SK-N-SH treated with all-trans-retinoic acid at 6 μM for 48 hours (cell line): ENCODE measurements around the gene OCRL.
"Not testable (repeated sequence)": the region's sequence is repeated elsewhere in the genome, so short reads cannot be mapped to it uniquely, and the experiment has no call there.

Source experiments
- ATAC-seq: fragments of 200-7000 bp; cut with Tn5 transposase; 3 replicates; pipeline ENCODE4 v1.9.1; 2020; ENCODE audit warnings: mild to moderate bottlenecking, moderate library complexity
- ARNTL ChIP-seq: fragments of 450-650 bp; formaldehyde crosslinking; IDR thresholded peaks from 2 replicates; pipeline ENCODE4 v1.5.0; 2020; ENCODE audit warnings: low read depth, mild to moderate bottlenecking, moderate library complexity, borderline replicate concordance
- BACH2 ChIP-seq: fragments of 250-450 bp; sonication (Bioruptor Pico); IDR thresholded peaks from 2 replicates; pipeline ENCODE4 v1.9.0; 2021; ENCODE audit warnings: mild to moderate bottlenecking, borderline replicate concordance
- CREB5 ChIP-seq: fragments of 250-450 bp; sonication (Bioruptor Pico); IDR thresholded peaks from 2 replicates; pipeline ENCODE4 v1.5.1; 2020; ENCODE audit warnings: low read depth, mild to moderate bottlenecking, moderate library complexity
- CSDC2 ChIP-seq: fragments of 250-450 bp; sonication (Bioruptor Pico); IDR thresholded peaks from 2 replicates; pipeline ENCODE4 v1.5.0; 2020; ENCODE audit warnings: mild to moderate bottlenecking, moderate library complexity
- ESRRG ChIP-seq: fragments of 250-450 bp; sonication (Bioruptor Pico); IDR thresholded peaks from 2 replicates; pipeline ENCODE4 v1.6.1; 2021; ENCODE audit warnings: mild to moderate bottlenecking
- ISL1 ChIP-seq: fragments of 250-450 bp; sonication (Bioruptor Pico); IDR thresholded peaks from 2 replicates; pipeline ENCODE4 v2.1.2; 2022; ENCODE audit warnings: mild to moderate bottlenecking, moderate library complexity
- OSR1 ChIP-seq: fragments of 250-450 bp; sonication (Bioruptor Pico); IDR thresholded peaks from 2 replicates; pipeline ENCODE4 v1.8.0; 2022; ENCODE audit warnings: moderate library complexity, mild to moderate bottlenecking, inconsistent platforms
- PATZ1 ChIP-seq: fragments of 250-450 bp; sonication (Bioruptor Pico); IDR thresholded peaks from 2 replicates; pipeline ENCODE4 v1.8.0; 2020; ENCODE audit warnings: mild to moderate bottlenecking, moderate library complexity, borderline replicate concordance
- POU6F1 ChIP-seq: fragments of 250-450 bp; sonication (Bioruptor Pico); IDR thresholded peaks from 2 replicates; pipeline ENCODE4 v1.8.0; 2021; ENCODE audit warnings: low read depth, mild to moderate bottlenecking, moderate library complexity, borderline replicate concordance
- PPARA ChIP-seq: fragments of 250-450 bp; sonication (Bioruptor Pico); IDR thresholded peaks from 2 replicates; pipeline ENCODE4 v1.5.0; 2020; ENCODE audit warnings: mild to moderate bottlenecking, borderline replicate concordance
- RARB ChIP-seq: fragments of 250-450 bp; sonication (Bioruptor Pico); IDR thresholded peaks from 2 replicates; pipeline ENCODE4 v1.8.0; 2021; ENCODE audit warnings: mild to moderate bottlenecking, moderate library complexity
- SNAI2 ChIP-seq: fragments of 250-450 bp; sonication (Bioruptor Pico); IDR thresholded peaks from 2 replicates; pipeline ENCODE4 v1.5.0; 2020; ENCODE audit warnings: mild to moderate bottlenecking, moderate library complexity
- TCF4 ChIP-seq: fragments of 250-450 bp; sonication (Bioruptor Pico); IDR thresholded peaks from 2 replicates; pipeline ENCODE4 v1.8.0; 2021; ENCODE audit warnings: mild to moderate bottlenecking, moderate library complexity, borderline replicate concordance
- TOX ChIP-seq: fragments of 250-450 bp; sonication (Bioruptor Pico); IDR thresholded peaks from 2 replicates; pipeline ENCODE4 v1.8.0; 2021; ENCODE audit warnings: mild to moderate bottlenecking, moderate library complexity, borderline replicate concordance
- TSHZ2 ChIP-seq: fragments of 250-450 bp; sonication (Bioruptor Pico); IDR thresholded peaks from 2 replicates; pipeline ENCODE4 v1.5.0; 2020; ENCODE audit warnings: mild to moderate bottlenecking, moderate library complexity
- ZC3H10 ChIP-seq: fragments of 250-450 bp; sonication (Bioruptor Pico); IDR thresholded peaks from 2 replicates; pipeline ENCODE4 v1.5.1; 2021; ENCODE audit warnings: mild to moderate bottlenecking, moderate library complexity
- ZFP3 ChIP-seq: fragments of 250-450 bp; sonication (Bioruptor Pico); IDR thresholded peaks from 2 replicates; pipeline ENCODE4 v1.5.0; 2020; ENCODE audit warnings: mild to moderate bottlenecking, moderate library complexity
- ZFP30 ChIP-seq: fragments of 450-650 bp; formaldehyde crosslinking; IDR thresholded peaks from 2 replicates; pipeline ENCODE4 v1.5.0; 2022; ENCODE audit warnings: mild to moderate bottlenecking, moderate library complexity
- ZNF70 ChIP-seq: fragments of 450-650 bp; formaldehyde crosslinking; IDR thresholded peaks from 2 replicates; pipeline ENCODE4 v1.5.0; 2020; ENCODE audit warnings: mild to moderate bottlenecking, moderate library complexity
- ZNF8 ChIP-seq: fragments of 450-650 bp; formaldehyde crosslinking; IDR thresholded peaks from 2 replicates; pipeline ENCODE4 v1.5.0; 2020; ENCODE audit warnings: mild to moderate bottlenecking, moderate library complexity

OCRL gene

GRCh38 chrX:129572422-129572821 lies 32.4 kb downstream of the OCRL start:
- no peak for ATAC-seq
- TF ChIP-seq PPARA (no peak), OSR1 (CRISPR knock-in tag) (no peak), RARB (CRISPR knock-in tag) (no peak), ZFP30 (no peak), BACH2 (no peak), TOX (CRISPR knock-in tag) (no peak), ZFP3 (CRISPR knock-in tag) (no peak), ISL1 (CRISPR knock-in tag) (no peak), ARNTL (CRISPR knock-in tag) (no peak), ESRRG (CRISPR knock-in tag) (no peak), PATZ1 (CRISPR knock-in tag) (no peak), CSDC2 (CRISPR knock-in tag) (no peak), SNAI2 (CRISPR knock-in tag) (no peak), ZNF70 (CRISPR knock-in tag) (no peak)

- not testable (repeated sequence) for ATAC-seq
Measured at GRCh38 chrX:129573652-129574051, 33.6 kb downstream of the OCRL start.

- TF ChIP-seq RARB (CRISPR knock-in tag), result no peak
- no peak for TF ChIP-seq ESRRG (CRISPR knock-in tag)
- TF ChIP-seq, all 23 proteins: peak for 0
- no peak for ATAC-seq
Measured at GRCh38 chrX:129574214-129574613, 34.2 kb downstream of the OCRL start.

GRCh38 chrX:129576539-129576938 lies 36.5 kb downstream of the OCRL start:
- TF ChIP-seq ZC3H10 (CRISPR knock-in tag) (no peak), PATZ1 (CRISPR knock-in tag) (no peak), BACH2 (no peak), ZFP30 (no peak), TCF4 (CRISPR knock-in tag) (no peak), ZNF70 (CRISPR knock-in tag) (no peak), POU6F1 (CRISPR knock-in tag) (no peak), TSHZ2 (no peak), ARNTL (CRISPR knock-in tag) (no peak), ZNF8 (CRISPR knock-in tag) (no peak), RARB (CRISPR knock-in tag) (no peak), TOX (CRISPR knock-in tag) (no peak), ZFP3 (CRISPR knock-in tag) (no peak), ESRRG (CRISPR knock-in tag) (no peak), PPARA (no peak), CSDC2 (CRISPR knock-in tag) (no peak), CREB5 (CRISPR knock-in tag) (no peak)
- ATAC-seq, result no peak
